MM.1S (cell line): ENCODE measurements around the gene ROBO2.

Experiments
- DNase-seq: peaks from one replicate; pipeline ENCODE4 v3.0.0-alpha.2; 2015
- H2AFZ ChIP-seq: fragments of 300-600 bp; sonication (generic); 2 replicates; pipeline ENCODE4 v1.6.0; 2016; ENCODE audit warnings: antibody characterized with exemption, low read length
- H3F3A ChIP-seq: fragments of 300-600 bp; sonication (generic); 2 replicates; pipeline ENCODE4 v1.6.1; 2016; ENCODE audit warnings: mild to moderate bottlenecking, antibody characterized with exemption, low read length, moderate library complexity, mixed read lengths; ENCODE audit not compliant: insufficient read depth
- H3K27ac ChIP-seq: fragments of 300-600 bp; sonication (generic); 2 replicates; pipeline ENCODE4 v1.5.1; 2016; ENCODE audit warnings: mild to moderate bottlenecking, low read length
- H3K27me3 ChIP-seq: fragments of 300-600 bp; sonication (generic); replicated peaks from 2 replicates; pipeline ENCODE4 v1.6.0; 2016; ENCODE audit warnings: low read length; ENCODE audit not compliant: insufficient read depth
- H3K36me3 ChIP-seq: fragments of 300-600 bp; sonication (generic); replicated peaks from 2 replicates; pipeline ENCODE4 v1.6.1; 2016; ENCODE audit warnings: mild to moderate bottlenecking, low read length, mixed read lengths; ENCODE audit not compliant: insufficient read depth
- H3K4me1 ChIP-seq: fragments of 300-600 bp; sonication (generic); 2 replicates; pipeline ENCODE4 v1.6.1; 2016; ENCODE audit warnings: low read length, mixed read lengths
- H3K4me2 ChIP-seq: fragments of 300-600 bp; sonication (generic); 2 replicates; pipeline ENCODE4 v1.6.0; 2016; ENCODE audit warnings: low read depth, low read length
- H3K4me3 ChIP-seq: fragments of 300-600 bp; sonication (generic); 2 replicates; pipeline ENCODE4 v1.5.1; 2016; ENCODE audit warnings: low read length, mixed read lengths
- H3K79me2 ChIP-seq: fragments of 300-600 bp; sonication (generic); 2 replicates; pipeline ENCODE4 v1.6.1; 2016; ENCODE audit warnings: mixed run types, low read length, mixed read lengths
- H3K9ac ChIP-seq: fragments of 300-600 bp; sonication (generic); 2 replicates; pipeline ENCODE4 v1.6.1; 2016; ENCODE audit warnings: low read length, mixed read lengths
- H3K9me2 ChIP-seq: fragments of 300-600 bp; sonication (generic); replicated peaks from 2 replicates; pipeline ENCODE4 v1.6.1; 2016; ENCODE audit warnings: mild to moderate bottlenecking, low read length, mixed read lengths; ENCODE audit not compliant: insufficient read depth
- H3K9me3 ChIP-seq: fragments of 300-600 bp; sonication (generic); replicated peaks from 2 replicates; pipeline ENCODE4 v1.6.1; 2016; ENCODE audit warnings: mild to moderate bottlenecking, low read length, mixed read lengths; ENCODE audit not compliant: insufficient read depth
- H4K20me1 ChIP-seq: fragments of 300-600 bp; sonication (generic); 2 replicates; pipeline ENCODE4 v1.6.1; 2016; ENCODE audit warnings: mild to moderate bottlenecking, low read length, moderate library complexity, mixed read lengths; ENCODE audit not compliant: insufficient read depth
- EZH2 ChIP-seq: fragments of 300-600 bp; sonication (generic); optimal IDR thresholded peaks from 2 replicates; pipeline ENCODE3; 2017; ENCODE audit warnings: low read depth, mild to moderate bottlenecking, antibody characterized with exemption, low read length, mixed read lengths
- EZH2phosphoT487 ChIP-seq: fragments of 300-600 bp; sonication (generic); IDR thresholded peaks from 2 replicates; pipeline ENCODE4 v1.6.1; 2018; ENCODE audit warnings: antibody characterized with exemption, low read length
- TF ChIP-seq, protein P1 (sequence below): fragments of 300-600 bp; sonication (generic); IDR thresholded peaks from 2 replicates; pipeline ENCODE4 v1.5.1; 2016; ENCODE audit warnings: antibody characterized with exemption, low read length, mixed read lengths

Gene ROBO2

DNA sequence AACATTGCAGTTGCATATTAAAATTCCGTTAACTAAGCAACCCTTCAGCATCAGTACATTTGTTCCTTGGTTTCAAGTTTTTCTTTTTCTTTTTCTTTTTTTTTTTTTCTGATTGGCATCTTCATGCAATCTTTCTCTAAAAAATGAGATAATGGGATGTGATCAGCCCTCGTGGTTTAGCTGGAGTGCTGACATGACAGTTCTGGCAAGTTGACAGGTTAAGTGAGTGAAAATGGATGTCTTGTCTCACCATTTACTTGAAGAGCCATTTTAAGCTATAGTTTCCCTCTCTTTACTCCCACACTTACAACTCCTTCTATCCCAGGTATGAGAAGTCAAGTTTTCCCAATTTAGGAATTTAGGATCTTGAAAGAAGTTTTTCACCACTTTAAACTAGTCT lies 495.2 kb downstream of the ROBO2 start:
- Histone ChIP-seq H3K9me2 (no peaks in the 10 kb centered on the region), H3K9me3 (no peaks in the 10 kb centered on the region), H2AFZ (no peak overlapping the region), H3K4me3 (no peak overlapping the region), H3K4me2 (no peak overlapping the region), H4K20me1 (no peaks in the 10 kb centered on the region), H3K4me1 (no peaks in the 10 kb centered on the region), H3K27me3 (no peaks in the 10 kb centered on the region), H3F3A (no peaks in the 10 kb centered on the region), H3K9ac (no peak overlapping the region), H3K36me3 (no peaks in the 10 kb centered on the region), H3K27ac (no peak overlapping the region), H3K79me2 (no peaks in the 10 kb centered on the region)
- TF ChIP-seq EZH2phosphoT487 = no peak
- no peak for TF ChIP-seq EZH2
- TF ChIP-seq, protein P1, sequence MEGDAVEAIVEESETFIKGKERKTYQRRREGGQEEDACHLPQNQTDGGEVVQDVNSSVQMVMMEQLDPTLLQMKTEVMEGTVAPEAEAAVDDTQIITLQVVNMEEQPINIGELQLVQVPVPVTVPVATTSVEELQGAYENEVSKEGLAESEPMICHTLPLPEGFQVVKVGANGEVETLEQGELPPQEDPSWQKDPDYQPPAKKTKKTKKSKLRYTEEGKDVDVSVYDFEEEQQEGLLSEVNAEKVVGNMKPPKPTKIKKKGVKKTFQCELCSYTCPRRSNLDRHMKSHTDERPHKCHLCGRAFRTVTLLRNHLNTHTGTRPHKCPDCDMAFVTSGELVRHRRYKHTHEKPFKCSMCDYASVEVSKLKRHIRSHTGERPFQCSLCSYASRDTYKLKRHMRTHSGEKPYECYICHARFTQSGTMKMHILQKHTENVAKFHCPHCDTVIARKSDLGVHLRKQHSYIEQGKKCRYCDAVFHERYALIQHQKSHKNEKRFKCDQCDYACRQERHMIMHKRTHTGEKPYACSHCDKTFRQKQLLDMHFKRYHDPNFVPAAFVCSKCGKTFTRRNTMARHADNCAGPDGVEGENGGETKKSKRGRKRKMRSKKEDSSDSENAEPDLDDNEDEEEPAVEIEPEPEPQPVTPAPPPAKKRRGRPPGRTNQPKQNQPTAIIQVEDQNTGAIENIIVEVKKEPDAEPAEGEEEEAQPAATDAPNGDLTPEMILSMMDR = no peak
- DNase-seq = no peak

DNA sequence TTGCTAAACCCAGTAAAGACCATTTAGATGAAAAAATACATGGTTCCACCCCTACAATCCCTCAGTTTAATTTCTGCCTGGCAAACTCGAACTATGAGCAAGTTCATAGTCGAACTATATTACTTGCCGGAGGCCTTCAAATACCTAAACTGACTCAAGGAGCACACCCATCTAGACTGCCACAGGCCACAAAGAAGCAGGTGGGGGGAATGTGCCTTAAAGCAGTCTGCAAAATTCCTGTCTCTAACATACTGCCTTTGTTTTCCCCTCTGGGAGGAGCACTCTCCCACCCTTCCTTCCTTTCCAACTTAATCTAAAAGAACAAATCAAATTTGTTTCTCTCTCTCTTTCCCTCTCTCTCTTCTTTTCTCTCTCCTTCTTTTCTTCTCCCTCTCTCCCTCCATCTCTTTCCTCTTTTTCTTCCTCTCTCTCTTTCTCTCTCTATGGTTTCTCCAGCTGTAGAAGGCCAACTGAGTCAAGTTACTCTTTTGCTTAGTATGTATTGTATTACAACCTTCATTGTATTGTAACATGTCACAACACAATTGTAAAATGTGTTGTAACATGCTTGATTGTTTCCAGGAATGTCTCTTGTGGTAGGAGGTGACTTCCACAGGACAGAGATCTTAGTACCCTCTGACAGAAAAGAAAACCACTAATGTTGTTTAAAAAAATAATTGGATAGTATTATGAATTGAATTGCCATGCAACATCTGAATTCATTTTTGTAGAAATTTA lies 496.3 kb downstream of the ROBO2 start:
- Histone ChIP-seq H3K9me2 (no peaks in the 10 kb centered on the region), H4K20me1 (no peaks in the 10 kb centered on the region), H3K36me3 (no peaks in the 10 kb centered on the region), H3F3A (no peaks in the 10 kb centered on the region), H2AFZ (no peak overlapping the region), H3K9me3 (no peaks in the 10 kb centered on the region), H3K79me2 (no peaks in the 10 kb centered on the region), H3K27me3 (no peaks in the 10 kb centered on the region), H3K4me3 (no peak overlapping the region), H3K4me2 (no peak overlapping the region), H3K9ac (no peak overlapping the region), H3K27ac (no peak overlapping the region), H3K4me1 (no peaks in the 10 kb centered on the region)
- DNase-seq = no peak
- TF ChIP-seq, protein P1 = no peak

DNA sequence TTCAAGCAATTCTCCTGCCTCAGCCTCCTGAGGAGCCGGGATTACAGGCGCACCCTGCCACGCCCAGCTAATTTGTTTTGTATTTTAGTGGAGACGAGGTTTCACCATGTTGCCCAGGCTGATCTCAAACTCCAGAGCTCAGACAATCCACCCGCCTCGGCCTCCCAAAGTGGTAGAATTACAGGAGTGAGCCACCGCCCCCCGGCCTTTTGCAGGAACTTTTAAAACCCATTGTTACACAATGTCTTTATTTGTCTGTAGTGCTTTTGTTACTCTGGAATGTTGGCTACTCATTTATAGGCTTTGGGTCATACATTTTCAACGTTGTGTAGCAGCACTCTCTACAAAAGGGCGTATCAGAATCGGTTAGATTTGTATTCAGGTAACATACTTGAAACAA lies 499.1 kb downstream of the ROBO2 start:
- H3K9me2 ChIP-seq = no peaks in the 10 kb centered on the region
- no peaks in the 10 kb centered on the region for H3K27me3 ChIP-seq
- H3K79me2 ChIP-seq = no peaks in the 10 kb centered on the region
- no peaks in the 10 kb centered on the region for H3K9me3 ChIP-seq
- no peak overlapping the region for H3K9ac ChIP-seq
- H3F3A ChIP-seq = no peaks in the 10 kb centered on the region
- DNase-seq = no peak
- TF ChIP-seq, protein P1 = no peak
- TF ChIP-seq EZH2phosphoT487 (no peak), EZH2 (no peak)
- H3K27ac ChIP-seq = no peak overlapping the region
- no peaks in the 10 kb centered on the region for H3K4me1 ChIP-seq
- no peak overlapping the region for H3K4me2 ChIP-seq
- H3K36me3 ChIP-seq = no peaks in the 10 kb centered on the region
- no peak overlapping the region for H3K4me3 ChIP-seq
- no peak overlapping the region for H2AFZ ChIP-seq
- no peaks in the 10 kb centered on the region for H4K20me1 ChIP-seq
